ENCODE data around the gene NFIC.

Gene NFIC

GRCh38 chr19:3463714-3464586 is 97.6 kb downstream of the NFIC start:
- Histone ChIP-seq H3K4me3 (ENCODE audit: low read depth, low read length, poor library complexity, severe bottlenecking) (no peak overlapping the region), H3K36me3 (ENCODE audit: insufficient read depth, low read length) (no peaks in the 10 kb centered on the region; the same call in 1 of the 2 replicates), H3F3A (ENCODE audit: insufficient read depth, low read length) (no peaks in the 10 kb centered on the region), H3K9me2 (ENCODE audit: low read depth, low read length) (no peaks in the 10 kb centered on the region), H3K27me3 (ENCODE audit: insufficient read depth, low read length) (no peaks in the 10 kb centered on the region), H4K20me1 (ENCODE audit: insufficient read depth, low read length) (no peaks in the 10 kb centered on the region), H3K9ac (ENCODE audit: low read length) (no peak overlapping the region), H3K79me2 (ENCODE audit: insufficient read depth, low read length) (no peaks in the 10 kb centered on the region), H3K27ac (ENCODE audit: low read depth, low read length, poor library complexity, severe bottlenecking) (no peak overlapping the region), H2AFZ (ENCODE audit: low read length) (no peak overlapping the region), H3K9me3 (ENCODE audit: low read length) (0 out of 2 replicates have a peak, but pooled peaks cover 2% of the 10 kb centered on the region), H3K4me2 (ENCODE audit: low read length) (no peak overlapping the region), H3K4me1 (ENCODE audit: insufficient read depth, low read length, severe bottlenecking) (no peaks in the 10 kb centered on the region)
- no peak for TF ChIP-seq EZH2 (IDR thresholded peaks at IDR 0.05; ENCODE audit: borderline replicate concordance, low read length)
- no peak for TF ChIP-seq CTCF (IDR thresholded peaks at IDR 0.05; ENCODE audit: low read length)

GRCh38 chr19:3464587-3465235 is 98.3 kb downstream of the NFIC start:
- TF ChIP-seq CTCF (IDR thresholded peaks at IDR 0.05; ENCODE audit: low read length), result no peak
- no peak for TF ChIP-seq EZH2 (IDR thresholded peaks at IDR 0.05; ENCODE audit: borderline replicate concordance, low read length)
- H3K9me3 ChIP-seq (ENCODE audit: low read length), result 0 out of 2 replicates have a peak, but pooled peaks cover 2% of the 10 kb centered on the region
- no peak overlapping the region for H2AFZ ChIP-seq (ENCODE audit: low read length)
- H3K27ac ChIP-seq (ENCODE audit: low read depth, low read length, poor library complexity, severe bottlenecking), result no peak overlapping the region
- no peaks in the 10 kb centered on the region for H4K20me1 ChIP-seq (ENCODE audit: insufficient read depth, low read length)
- H3K79me2 ChIP-seq (ENCODE audit: insufficient read depth, low read length), result no peaks in the 10 kb centered on the region
- H3K9ac ChIP-seq (ENCODE audit: low read length), result no peak overlapping the region
- no peaks in the 10 kb centered on the region for H3F3A ChIP-seq (ENCODE audit: insufficient read depth, low read length)
- H3K36me3 ChIP-seq (ENCODE audit: insufficient read depth, low read length), result no peaks in the 10 kb centered on the region; the same call in 1 of the 2 replicates
- no peaks in the 10 kb centered on the region for H3K4me1 ChIP-seq (ENCODE audit: insufficient read depth, low read length, severe bottlenecking)
- H3K27me3 ChIP-seq (ENCODE audit: insufficient read depth, low read length), result no peaks in the 10 kb centered on the region
- no peak overlapping the region for H3K4me2 ChIP-seq (ENCODE audit: low read length)
- H3K9me2 ChIP-seq (ENCODE audit: low read depth, low read length), result no peaks in the 10 kb centered on the region
- no peak overlapping the region for H3K4me3 ChIP-seq (ENCODE audit: low read depth, low read length, poor library complexity, severe bottlenecking)

GRCh38 chr19:3465552-3465951 is 99.2 kb downstream of the NFIC start:
- H3F3A ChIP-seq (ENCODE audit: insufficient read depth, low read length), result no peaks in the 10 kb centered on the region
- no peaks in the 10 kb centered on the region for H3K9me2 ChIP-seq (ENCODE audit: low read depth, low read length)
- no peaks in the 10 kb centered on the region for H4K20me1 ChIP-seq (ENCODE audit: insufficient read depth, low read length)
- H3K4me2 ChIP-seq (ENCODE audit: low read length), result no peak overlapping the region
- H3K4me3 ChIP-seq (ENCODE audit: low read depth, low read length, poor library complexity, severe bottlenecking), result no peak overlapping the region
- 0 out of 2 replicates have a peak, but pooled peaks cover 2% of the 10 kb centered on the region for H3K9me3 ChIP-seq (ENCODE audit: low read length)
- H3K9ac ChIP-seq (ENCODE audit: low read length), result no peak overlapping the region
- TF ChIP-seq EZH2 (IDR thresholded peaks at IDR 0.05; ENCODE audit: borderline replicate concordance, low read length), result no peak
- H3K4me1 ChIP-seq (ENCODE audit: insufficient read depth, low read length, severe bottlenecking), result no peaks in the 10 kb centered on the region
- no peak overlapping the region for H2AFZ ChIP-seq (ENCODE audit: low read length)
- H3K79me2 ChIP-seq (ENCODE audit: insufficient read depth, low read length), result no peaks in the 10 kb centered on the region
- H3K27me3 ChIP-seq (ENCODE audit: insufficient read depth, low read length), result no peaks in the 10 kb centered on the region
- no peak overlapping the region for H3K27ac ChIP-seq (ENCODE audit: low read depth, low read length, poor library complexity, severe bottlenecking)
- H3K36me3 ChIP-seq (ENCODE audit: insufficient read depth, low read length), result no peaks in the 10 kb centered on the region; the same call in 1 of the 2 replicates

All from OCI-LY1 (cell line).